ENCODE data around the gene GPX5.

Gene GPX5

DNA sequence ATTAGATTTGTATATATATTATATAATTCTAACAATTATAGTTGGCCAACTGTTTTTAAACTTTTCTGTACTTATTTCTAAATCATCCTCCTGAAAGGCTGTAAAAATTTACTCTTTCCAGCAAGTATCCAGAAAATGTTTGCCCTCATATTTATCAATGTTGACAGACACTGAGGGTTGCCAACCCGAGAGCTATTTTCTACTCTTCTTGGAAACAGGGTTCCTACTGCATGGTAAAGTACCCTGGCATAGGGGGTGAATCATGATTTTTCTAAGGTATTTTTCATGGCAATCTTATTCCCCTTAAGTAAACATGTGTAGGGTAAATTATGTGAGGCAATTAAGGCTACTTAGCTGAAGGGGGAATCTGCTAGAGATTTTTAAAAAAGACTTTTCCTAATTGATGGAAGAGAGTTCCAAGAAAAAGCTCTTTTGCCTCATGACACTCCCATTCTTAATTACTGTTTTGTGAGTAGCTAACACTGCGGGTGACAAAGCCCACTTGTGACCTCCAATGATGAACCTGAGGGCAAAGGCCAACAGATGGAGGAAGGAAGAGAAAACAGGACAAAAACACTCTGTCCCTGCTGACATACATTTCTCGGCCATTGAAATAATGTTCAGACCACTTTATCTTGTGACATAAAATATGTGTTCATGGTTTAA lies 37.9 kb downstream of the GPX5 start:
- DNase-seq (ENCODE audit: low spot score): no peak
- H3K9me3 ChIP-seq (ENCODE audit: severe bottlenecking): no peaks in the 10 kb centered on the region
- no peaks in the 10 kb centered on the region for H3K4me1 ChIP-seq (ENCODE audit: insufficient read depth, poor library complexity, severe bottlenecking)
- ATAC-seq (ENCODE audit: low read depth): no peak
- no peak overlapping the region for H3K27ac ChIP-seq (ENCODE audit: poor library complexity, severe bottlenecking)
- peaks cover 13% of the 10 kb centered on the region for H3K27me3 ChIP-seq (ENCODE audit: insufficient read depth, poor library complexity, severe bottlenecking)
- no peak overlapping the region for H3K4me3 ChIP-seq (ENCODE audit: severe bottlenecking)
- H3K36me3 ChIP-seq (ENCODE audit: low read depth): no peaks in the 10 kb centered on the region
- TF ChIP-seq CTCF (IDR thresholded peaks at IDR 0.05; ENCODE audit: poor library complexity, severe bottlenecking): no peak

DNA sequence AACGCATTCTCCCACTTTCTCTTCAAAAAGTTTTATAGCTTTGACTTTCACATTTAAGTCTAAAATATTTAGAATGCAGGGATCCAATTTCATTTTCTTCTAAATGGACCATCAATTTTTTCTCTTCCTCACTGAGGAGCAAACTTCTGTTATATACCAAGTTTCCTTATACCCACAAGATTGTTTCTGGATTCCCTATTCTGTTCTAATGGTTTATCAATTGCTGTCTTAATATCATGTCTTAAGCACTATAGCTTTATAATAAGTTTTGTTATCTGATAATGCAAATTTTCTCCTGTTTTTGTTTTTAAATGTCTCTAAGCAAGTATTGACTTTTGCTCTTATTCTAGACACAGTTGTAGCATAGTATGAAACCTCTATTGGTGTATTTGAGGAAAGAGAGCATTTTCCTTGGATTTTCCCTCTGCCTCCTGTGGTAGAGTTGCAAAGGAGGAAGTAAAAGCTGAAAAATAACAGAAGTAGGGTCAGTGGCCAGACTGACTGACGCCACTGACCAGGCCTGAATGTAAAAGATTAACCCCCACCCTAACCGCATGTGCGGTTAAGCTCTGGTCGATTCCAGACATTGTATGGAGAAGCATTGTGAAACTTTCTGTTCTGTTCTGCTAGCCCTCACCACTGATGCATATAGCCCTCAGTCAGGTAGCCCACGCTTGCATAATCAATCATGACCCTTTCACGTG lies 40.3 kb downstream of the GPX5 start:
- TF ChIP-seq CTCF (IDR thresholded peaks at IDR 0.05; ENCODE audit: poor library complexity, severe bottlenecking): no peak
- Histone ChIP-seq H3K4me1 (ENCODE audit: insufficient read depth, poor library complexity, severe bottlenecking) (no peaks in the 10 kb centered on the region), H3K36me3 (ENCODE audit: low read depth) (no peaks in the 10 kb centered on the region), H3K27me3 (ENCODE audit: insufficient read depth, poor library complexity, severe bottlenecking) (peaks cover 8% of the 10 kb centered on the region), H3K27ac (ENCODE audit: poor library complexity, severe bottlenecking) (no peak overlapping the region), H3K4me3 (ENCODE audit: severe bottlenecking) (no peak overlapping the region), H3K9me3 (ENCODE audit: severe bottlenecking) (no peaks in the 10 kb centered on the region)
- DNase-seq (ENCODE audit: low spot score): no peak
- ATAC-seq (ENCODE audit: low read depth): no peak

GRCh38 chr6:28566527-28567252 lies 41.0 kb downstream of the GPX5 start:
- no peak for TF ChIP-seq CTCF (IDR thresholded peaks at IDR 0.05; ENCODE audit: poor library complexity, severe bottlenecking)
- ATAC-seq (ENCODE audit: low read depth) (no peak), DNase-seq (ENCODE audit: low spot score) (no peak)
- Histone ChIP-seq H3K4me1 (ENCODE audit: insufficient read depth, poor library complexity, severe bottlenecking) (no peaks in the 10 kb centered on the region), H3K9me3 (ENCODE audit: severe bottlenecking) (no peaks in the 10 kb centered on the region), H3K36me3 (ENCODE audit: low read depth) (no peaks in the 10 kb centered on the region), H3K27ac (ENCODE audit: poor library complexity, severe bottlenecking) (no peak overlapping the region), H3K4me3 (ENCODE audit: severe bottlenecking) (no peak overlapping the region), H3K27me3 (ENCODE audit: insufficient read depth, poor library complexity, severe bottlenecking) (peaks cover 8% of the 10 kb centered on the region)

DNA sequence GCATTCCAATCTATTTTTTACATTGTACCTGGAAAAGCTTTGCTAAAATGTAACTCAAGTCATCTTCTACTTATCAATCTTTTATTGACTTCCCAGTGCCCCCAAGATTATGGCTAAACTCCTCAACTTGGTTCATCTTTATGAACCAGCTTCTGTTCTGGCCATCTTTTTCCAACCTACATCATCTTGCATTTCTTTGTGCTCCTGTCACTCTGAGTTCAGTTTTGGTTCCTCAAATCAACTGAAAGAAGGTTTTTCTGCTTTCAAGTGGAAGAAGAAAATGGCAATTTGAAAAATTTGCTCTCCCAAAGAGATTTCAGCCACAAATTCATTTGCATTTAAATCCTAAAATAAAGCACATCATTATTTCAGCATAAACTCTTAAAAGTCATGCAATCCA lies 41.8 kb downstream of the GPX5 start:
- Histone ChIP-seq H3K27ac (ENCODE audit: poor library complexity, severe bottlenecking) (no peak overlapping the region), H3K4me1 (ENCODE audit: insufficient read depth, poor library complexity, severe bottlenecking) (no peaks in the 10 kb centered on the region), H3K27me3 (ENCODE audit: insufficient read depth, poor library complexity, severe bottlenecking) (peaks cover 8% of the 10 kb centered on the region), H3K4me3 (ENCODE audit: severe bottlenecking) (no peak overlapping the region), H3K36me3 (ENCODE audit: low read depth) (no peaks in the 10 kb centered on the region), H3K9me3 (ENCODE audit: severe bottlenecking) (no peaks in the 10 kb centered on the region)
- no peak for ATAC-seq (ENCODE audit: low read depth)
- DNase-seq (ENCODE audit: low spot score): no peak
- no peak for TF ChIP-seq CTCF (IDR thresholded peaks at IDR 0.05; ENCODE audit: poor library complexity, severe bottlenecking)

Data from RWPE2 (cell line).